Neuron (in vitro differentiated cells): ENCODE results near the gene SLC16A3.

Experiments used
- H2AFZ ChIP-seq: one replicate; pipeline ENCODE4 v1.6.1; 2013; ENCODE audit warnings: low read depth, mild to moderate bottlenecking, inconsistent platforms, low read length, moderate library complexity
- H3K27me3 ChIP-seq: one replicate; pipeline ENCODE4 v1.6.1; 2013; ENCODE audit warnings: low read length; ENCODE audit not compliant: insufficient read depth
- H3K36me3 ChIP-seq: one replicate; pipeline ENCODE4 v1.6.1; 2013; ENCODE audit warnings: low read length; ENCODE audit not compliant: insufficient read depth
- H3K4me1 ChIP-seq: one replicate; pipeline ENCODE4 v1.6.1; 2013; ENCODE audit warnings: low read length; ENCODE audit not compliant: insufficient read depth
- H3K4me3 ChIP-seq: 2 replicates; pipeline ENCODE4 v1.5.1; 2013; ENCODE audit warnings: mild to moderate bottlenecking, low read length, moderate library complexity
- H3K9me3 ChIP-seq: one replicate; pipeline ENCODE4 v1.6.1; 2013; ENCODE audit warnings: low read length

Gene SLC16A3

DNA sequence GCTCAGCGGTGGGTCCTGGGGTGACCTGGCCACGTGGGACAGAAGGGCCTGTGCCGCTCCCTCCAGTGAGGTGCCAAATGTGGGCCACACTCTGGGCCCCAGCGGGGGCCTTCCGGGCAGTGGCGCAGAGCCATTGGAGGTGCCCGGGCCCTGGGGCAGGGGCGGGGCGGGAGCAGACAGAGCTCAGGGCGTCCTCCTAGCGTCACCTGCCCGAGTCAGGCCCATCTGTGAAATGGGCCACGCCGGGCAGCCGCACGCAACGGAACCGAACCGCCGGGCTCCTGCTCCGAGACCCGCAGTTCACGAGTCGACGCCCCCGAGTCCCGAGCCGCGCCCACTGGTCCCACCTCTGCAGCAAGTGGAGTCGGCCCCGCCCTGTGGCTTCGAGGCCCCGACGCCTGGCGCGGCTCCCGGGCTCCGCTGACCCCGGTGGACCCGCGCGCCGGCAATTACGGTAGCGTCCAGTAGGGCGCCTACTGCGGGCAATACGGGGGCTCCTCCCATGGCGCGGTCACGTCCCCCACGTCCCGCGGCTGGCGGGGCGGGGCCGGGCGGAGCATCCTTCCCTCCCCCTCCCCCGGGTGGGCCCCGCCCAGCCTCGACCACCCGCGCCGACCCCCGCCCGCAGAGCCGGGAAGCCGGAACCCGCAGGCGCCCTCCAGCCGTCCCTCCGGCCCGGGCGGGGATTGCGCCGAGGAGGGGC lies 1.9 kb downstream of the SLC16A3 start:
- no peaks in the 10 kb centered on the region for H3K36me3 ChIP-seq
- peaks cover 20% of the 10 kb centered on the region for H3K4me1 ChIP-seq
- H3K27me3 ChIP-seq: peaks cover 39% of the 10 kb centered on the region
- H3K9me3 ChIP-seq: no peaks in the 10 kb centered on the region
- no peak overlapping the region for H2AFZ ChIP-seq
- H3K4me3 ChIP-seq: peak overlapping the region; percentile 20

DNA sequence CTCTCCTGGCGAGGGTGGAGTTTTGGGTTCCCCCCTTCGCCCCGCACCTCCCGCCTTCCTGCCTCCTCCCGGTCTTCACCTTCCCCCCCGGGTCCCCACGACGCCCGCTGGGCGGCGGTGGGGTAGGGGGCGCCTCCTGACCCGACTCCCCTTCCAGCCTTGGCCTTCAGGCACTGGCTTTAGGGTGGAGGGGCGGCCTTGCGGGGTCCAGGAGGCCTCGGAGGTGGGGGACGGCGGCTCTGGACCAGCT lies 2.4 kb downstream of the SLC16A3 start:
- no peak overlapping the region for H2AFZ ChIP-seq
- peaks cover 18% of the 10 kb centered on the region for H3K4me1 ChIP-seq
- H3K4me3 ChIP-seq: peak overlapping the region; percentile 20
- H3K36me3 ChIP-seq: no peaks in the 10 kb centered on the region
- H3K9me3 ChIP-seq: no peaks in the 10 kb centered on the region
- H3K27me3 ChIP-seq: peaks cover 39% of the 10 kb centered on the region

DNA sequence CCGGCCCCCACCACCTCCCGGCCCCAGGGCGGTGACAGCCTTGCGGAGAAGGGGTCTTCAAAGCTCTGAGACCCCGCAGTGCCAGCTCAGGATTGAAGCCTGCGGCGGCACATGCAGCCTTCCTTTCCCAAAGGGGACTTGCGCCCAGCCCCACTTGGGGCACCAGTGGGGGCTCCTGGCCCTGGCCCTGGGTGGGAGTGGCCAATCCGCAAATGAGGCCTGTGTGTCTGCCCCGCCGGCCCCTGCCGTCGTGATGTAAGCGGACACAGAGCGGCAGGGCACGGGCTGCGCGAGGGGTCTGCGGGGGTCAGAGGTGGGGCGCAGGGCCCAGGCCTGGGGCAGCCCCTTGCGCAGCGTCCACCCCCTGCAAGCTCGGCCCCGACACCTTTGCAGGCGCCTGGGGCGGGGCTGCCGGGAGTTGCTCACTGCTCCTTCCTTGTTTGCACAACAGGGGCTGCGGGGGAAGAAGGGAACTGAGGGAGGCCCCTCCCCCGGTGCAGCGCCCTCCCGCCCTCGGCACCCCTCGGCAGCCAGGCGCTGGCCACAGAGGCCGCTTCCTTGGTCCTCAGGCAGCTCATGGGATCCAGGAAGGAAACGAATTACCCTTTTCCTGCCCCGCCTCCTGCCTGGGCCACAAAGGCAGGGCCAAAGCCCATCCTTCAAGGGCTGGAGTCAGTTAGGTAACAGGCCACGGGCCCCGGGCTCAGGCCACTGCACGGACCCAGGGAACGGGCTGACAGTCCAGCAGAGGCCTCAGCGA lies 2.9 kb downstream of the SLC16A3 start:
- Histone ChIP-seq H3K4me1 (peaks cover 16% of the 10 kb centered on the region), H2AFZ (no peak overlapping the region), H3K36me3 (no peaks in the 10 kb centered on the region), H3K27me3 (peaks cover 34% of the 10 kb centered on the region), H3K9me3 (no peaks in the 10 kb centered on the region), H3K4me3 (peak overlapping the region; percentile 20)

DNA sequence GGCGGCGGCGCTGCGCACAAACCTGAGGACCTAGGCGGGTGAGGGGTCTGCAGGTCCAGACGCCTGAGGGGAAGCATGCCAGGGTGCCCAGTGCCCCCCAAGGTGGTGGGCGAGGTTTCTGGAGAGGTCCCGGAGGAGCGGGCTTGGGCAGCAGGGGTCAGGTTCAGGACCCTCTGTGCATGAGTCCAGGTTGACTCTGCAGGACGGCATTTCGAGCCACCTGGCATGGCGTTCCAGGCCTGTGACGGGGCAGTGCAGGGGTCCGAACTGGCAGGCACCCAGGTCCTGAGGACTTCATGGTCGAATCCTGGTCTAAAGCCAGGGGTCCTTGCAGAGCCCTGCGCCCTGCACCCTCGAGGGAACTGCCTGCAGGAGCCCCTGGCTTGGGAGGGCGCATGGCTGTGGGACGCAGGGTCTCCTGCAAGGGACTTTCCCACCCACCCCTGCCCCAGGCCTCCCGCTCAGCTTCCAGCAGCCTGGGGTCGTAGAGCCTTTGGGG lies 3.5 kb downstream of the SLC16A3 start:
- Histone ChIP-seq H3K36me3 (no peaks in the 10 kb centered on the region), H3K4me1 (peaks cover 15% of the 10 kb centered on the region), H3K4me3 (no peak overlapping the region), H2AFZ (no peak overlapping the region), H3K27me3 (peaks cover 28% of the 10 kb centered on the region), H3K9me3 (no peaks in the 10 kb centered on the region)

DNA sequence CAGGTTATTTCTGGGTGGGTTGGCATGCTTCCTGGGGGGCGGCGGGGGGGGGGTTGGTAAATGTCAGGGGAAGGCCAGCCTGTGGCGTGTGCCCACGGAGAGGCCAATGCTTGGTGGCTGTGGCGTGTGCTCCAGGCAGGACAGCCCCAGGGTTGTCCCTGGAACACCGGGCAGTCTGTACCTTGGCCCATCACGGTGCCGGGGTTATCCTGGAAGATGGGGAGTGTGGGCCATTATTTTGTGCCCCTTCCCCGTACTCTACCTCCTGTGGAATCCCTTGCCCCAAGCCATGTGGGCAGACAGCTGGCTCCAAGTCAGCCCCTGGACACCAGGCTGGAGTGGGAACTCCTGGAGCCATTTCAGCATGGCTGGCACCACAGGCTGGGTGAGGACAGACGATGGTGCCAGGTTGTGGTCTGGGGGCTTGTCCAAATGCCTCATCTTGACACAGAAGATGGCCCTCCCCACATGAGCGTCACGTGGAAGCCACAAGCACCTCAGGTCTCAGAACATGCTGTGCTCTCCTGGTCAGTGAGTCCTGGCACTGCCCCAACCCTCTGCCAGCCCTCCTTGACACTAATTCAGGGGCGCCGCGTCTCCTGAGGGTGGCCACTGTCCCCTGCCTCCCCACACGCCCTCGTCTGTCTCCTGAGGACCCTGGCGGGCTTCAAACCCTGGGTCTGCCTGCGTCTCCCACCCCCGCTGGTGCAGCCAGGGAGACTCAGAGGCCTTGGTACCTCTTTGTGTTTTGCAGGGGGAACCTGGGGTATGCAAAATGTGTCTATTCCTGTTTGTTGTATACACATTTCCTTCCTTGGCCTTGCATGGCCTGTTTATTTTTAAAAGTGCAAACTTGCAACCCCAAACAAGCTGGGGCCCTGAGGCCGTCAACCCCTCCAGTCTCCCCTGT lies 4.3 kb downstream of the SLC16A3 start:
- H3K9me3 ChIP-seq: no peaks in the 10 kb centered on the region
- H2AFZ ChIP-seq: no peak overlapping the region
- peaks cover 20% of the 10 kb centered on the region for H3K27me3 ChIP-seq
- no peak overlapping the region for H3K4me3 ChIP-seq
- H3K4me1 ChIP-seq: peaks cover 15% of the 10 kb centered on the region
- H3K36me3 ChIP-seq: peaks cover 4% of the 10 kb centered on the region

DNA sequence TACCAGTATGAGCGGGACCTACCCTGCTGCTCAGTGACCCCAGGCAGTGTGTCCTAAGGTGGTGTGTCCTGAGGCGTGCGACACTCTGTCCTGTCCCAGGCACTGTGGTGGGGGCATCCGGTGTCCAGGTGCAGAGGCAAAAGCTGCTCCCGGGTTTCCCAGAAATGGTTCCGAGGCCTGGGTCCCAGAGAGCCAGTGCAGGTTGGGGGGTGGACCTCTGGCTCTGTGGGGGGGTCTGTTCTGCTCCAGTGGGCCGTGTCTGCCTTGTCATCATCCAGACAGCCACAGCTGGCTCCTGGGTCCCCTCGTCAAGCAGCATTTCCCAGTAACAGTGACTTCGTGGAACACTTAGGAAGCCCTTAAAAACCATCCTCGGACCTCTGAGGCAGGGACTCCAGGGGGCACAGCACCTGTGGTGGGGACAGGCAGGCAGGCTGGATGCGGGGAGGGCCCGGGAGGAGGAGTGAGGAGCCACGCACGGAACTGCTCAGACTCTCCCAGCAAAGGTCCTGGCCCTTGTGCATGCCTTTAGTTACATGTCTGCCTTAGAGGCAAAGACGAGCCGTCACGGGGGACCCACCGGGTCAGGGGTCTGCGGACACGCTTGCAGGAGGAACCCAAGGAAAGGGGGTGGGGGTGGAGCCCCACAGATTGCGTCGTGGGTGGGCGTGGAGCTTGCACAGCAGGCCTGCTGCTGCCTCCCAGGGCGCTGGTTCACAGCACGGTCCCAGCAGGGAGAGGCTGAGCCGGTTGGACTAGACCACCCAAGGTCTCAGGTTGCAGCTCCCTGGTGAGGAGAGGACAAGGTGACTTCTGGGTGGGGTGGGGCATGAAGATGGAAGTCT lies 5.6 kb downstream of the SLC16A3 start:
- Histone ChIP-seq H2AFZ (no peak overlapping the region), H3K9me3 (no peaks in the 10 kb centered on the region), H3K4me3 (no peak overlapping the region), H3K36me3 (peaks cover 5% of the 10 kb centered on the region), H3K4me1 (peaks cover 15% of the 10 kb centered on the region), H3K27me3 (peaks cover 12% of the 10 kb centered on the region)

DNA sequence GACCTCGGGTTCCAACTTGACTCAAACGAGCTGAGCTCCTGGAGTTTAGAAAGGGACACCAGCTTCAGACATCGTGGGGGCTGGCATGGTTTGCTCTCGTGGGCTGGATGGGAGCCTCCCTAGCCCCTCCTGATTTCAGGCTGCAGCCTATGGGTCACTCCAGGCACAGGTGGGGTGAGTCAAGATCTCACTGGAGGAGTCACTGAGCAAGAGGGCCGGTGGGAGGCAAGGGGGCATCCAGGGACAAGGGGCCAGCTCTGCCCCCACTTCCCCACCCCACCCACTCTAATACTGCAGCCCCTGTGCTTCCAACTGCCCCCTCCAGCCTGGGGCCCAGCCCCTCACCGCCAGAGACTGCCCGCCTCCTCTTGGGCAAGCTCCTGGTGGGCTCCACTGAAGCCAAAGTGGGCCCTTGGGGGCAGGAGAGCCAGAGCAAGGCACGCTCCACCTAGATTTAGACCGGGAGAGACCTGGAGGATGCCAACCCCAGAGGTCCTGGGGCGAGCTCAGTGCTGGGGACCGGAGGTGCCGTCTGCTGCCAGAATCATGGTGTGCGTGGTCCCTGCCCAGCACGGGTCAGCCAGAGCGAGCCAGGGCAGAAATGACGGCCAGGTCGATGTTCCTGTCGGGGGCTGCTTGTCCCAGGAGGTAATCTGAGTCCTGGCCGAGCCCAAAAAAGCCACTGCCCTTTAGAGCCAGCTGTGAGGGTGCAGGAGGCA lies 6.4 kb downstream of the SLC16A3 start:
- Histone ChIP-seq H2AFZ (no peak overlapping the region), H3K36me3 (peaks cover 12% of the 10 kb centered on the region), H3K9me3 (no peaks in the 10 kb centered on the region), H3K4me1 (peaks cover 15% of the 10 kb centered on the region), H3K4me3 (no peak overlapping the region), H3K27me3 (peaks cover 4% of the 10 kb centered on the region)

DNA sequence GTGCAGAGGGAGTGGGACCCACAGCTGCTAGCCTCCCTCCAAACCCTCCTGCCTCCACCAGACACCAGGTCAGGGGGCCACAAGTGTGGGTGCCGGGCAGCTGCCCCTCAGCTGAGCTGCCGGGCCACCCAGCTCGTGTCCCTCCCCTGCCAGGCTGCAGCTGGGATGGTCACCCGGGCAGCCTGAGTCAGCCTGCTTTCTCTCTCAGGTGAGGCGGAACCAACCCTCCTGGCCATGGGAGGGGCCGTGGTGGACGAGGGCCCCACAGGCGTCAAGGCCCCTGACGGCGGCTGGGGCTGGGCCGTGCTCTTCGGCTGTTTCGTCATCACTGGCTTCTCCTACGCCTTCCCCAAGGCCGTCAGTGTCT lies 6.9 kb downstream of the SLC16A3 start:
- peaks cover 12% of the 10 kb centered on the region for H3K36me3 ChIP-seq
- H3K4me1 ChIP-seq: peaks cover 15% of the 10 kb centered on the region
- H2AFZ ChIP-seq: no peak overlapping the region
- H3K4me3 ChIP-seq: no peak overlapping the region
- no peaks in the 10 kb centered on the region for H3K9me3 ChIP-seq
- peaks cover under 1% of the 10 kb centered on the region for H3K27me3 ChIP-seq

DNA sequence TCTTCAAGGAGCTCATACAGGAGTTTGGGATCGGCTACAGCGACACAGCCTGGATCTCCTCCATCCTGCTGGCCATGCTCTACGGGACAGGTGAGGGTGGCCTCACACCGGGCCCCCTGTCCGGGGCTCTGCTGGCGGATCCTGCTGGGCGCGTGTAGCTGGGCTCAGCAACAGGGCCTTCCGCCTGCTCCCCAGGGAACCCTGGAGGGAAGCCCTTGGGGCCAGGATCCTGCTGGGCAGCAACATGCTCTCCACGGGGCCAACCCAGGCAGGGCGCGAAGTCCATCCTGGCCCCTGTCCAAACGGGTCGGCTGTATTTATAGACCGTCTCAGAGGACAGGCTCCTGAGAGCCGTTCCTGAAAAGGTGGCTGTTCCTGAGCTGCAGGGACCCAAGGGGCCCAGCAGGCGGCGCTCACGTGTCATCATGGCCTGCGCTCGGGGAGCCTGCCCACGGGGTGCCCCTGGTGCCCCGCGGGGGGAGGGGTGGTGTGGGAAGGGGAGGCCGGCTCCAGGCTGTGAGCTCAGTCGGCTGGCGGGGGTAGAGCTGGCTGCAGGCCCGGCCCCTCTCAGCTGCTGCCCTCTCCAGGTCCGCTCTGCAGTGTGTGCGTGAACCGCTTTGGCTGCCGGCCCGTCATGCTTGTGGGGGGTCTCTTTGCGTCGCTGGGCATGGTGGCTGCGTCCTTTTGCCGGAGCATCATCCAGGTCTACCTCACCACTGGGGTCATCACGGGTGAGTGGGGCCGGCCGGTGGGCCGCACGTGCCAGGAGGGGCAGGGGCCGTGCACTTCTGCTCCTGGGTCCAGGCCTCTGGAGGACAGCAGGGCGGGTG lies 7.5 kb downstream of the SLC16A3 start:
- H3K4me3 ChIP-seq: no peak overlapping the region
- H3K9me3 ChIP-seq: no peaks in the 10 kb centered on the region
- peaks cover 14% of the 10 kb centered on the region for H3K36me3 ChIP-seq
- no peak overlapping the region for H2AFZ ChIP-seq
- H3K4me1 ChIP-seq: peaks cover 12% of the 10 kb centered on the region
- no peaks in the 10 kb centered on the region for H3K27me3 ChIP-seq

DNA sequence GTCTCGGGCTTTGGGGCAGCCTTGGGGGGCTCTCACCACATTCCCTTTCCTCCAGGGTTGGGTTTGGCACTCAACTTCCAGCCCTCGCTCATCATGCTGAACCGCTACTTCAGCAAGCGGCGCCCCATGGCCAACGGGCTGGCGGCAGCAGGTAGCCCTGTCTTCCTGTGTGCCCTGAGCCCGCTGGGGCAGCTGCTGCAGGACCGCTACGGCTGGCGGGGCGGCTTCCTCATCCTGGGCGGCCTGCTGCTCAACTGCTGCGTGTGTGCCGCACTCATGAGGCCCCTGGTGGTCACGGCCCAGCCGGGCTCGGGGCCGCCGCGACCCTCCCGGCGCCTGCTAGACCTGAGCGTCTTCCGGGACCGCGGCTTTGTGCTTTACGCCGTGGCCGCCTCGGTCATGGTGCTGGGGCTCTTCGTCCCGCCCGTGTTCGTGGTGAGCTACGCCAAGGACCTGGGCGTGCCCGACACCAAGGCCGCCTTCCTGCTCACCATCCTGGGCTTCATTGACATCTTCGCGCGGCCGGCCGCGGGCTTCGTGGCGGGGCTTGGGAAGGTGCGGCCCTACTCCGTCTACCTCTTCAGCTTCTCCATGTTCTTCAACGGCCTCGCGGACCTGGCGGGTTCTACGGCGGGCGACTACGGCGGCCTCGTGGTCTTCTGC lies 8.4 kb downstream of the SLC16A3 start:
- H3K36me3 ChIP-seq: peaks cover 20% of the 10 kb centered on the region
- H2AFZ ChIP-seq: no peak overlapping the region
- no peaks in the 10 kb centered on the region for H3K27me3 ChIP-seq
- H3K4me3 ChIP-seq: no peak overlapping the region
- peaks cover 7% of the 10 kb centered on the region for H3K4me1 ChIP-seq
- no peaks in the 10 kb centered on the region for H3K9me3 ChIP-seq

DNA sequence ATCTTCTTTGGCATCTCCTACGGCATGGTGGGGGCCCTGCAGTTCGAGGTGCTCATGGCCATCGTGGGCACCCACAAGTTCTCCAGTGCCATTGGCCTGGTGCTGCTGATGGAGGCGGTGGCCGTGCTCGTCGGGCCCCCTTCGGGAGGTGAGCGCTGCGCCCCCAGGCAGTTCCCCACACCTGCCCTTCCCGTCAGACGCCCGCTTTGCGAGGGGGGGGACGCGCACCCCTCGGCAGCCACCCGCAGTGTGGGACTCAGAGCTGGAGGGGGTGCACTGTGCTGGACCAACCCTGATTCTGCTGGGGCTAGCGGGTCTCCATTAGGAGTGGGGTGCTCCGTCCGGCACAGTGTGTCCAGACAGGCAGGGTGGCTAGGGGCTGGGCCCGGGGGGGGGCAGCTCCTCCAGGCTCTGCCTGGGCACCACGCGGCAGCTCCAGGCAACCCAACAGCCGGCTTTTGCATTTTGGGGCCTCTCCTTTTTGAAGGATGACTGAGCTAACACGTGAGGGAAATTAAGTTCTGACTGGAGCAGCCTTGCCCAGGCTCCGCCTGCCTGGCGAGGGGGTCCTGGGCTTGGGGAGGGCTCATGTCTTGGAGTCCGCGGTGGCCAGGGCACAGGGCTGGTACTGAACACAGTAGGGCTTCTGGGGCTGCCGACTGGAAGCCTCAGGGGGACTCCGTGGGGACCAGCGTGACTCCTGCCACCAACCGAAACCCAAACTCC lies 9.1 kb downstream of the SLC16A3 start:
- Histone ChIP-seq H3K4me3 (no peak overlapping the region), H3K9me3 (no peaks in the 10 kb centered on the region), H3K27me3 (no peaks in the 10 kb centered on the region), H3K4me1 (peaks cover 7% of the 10 kb centered on the region), H3K36me3 (peaks cover 26% of the 10 kb centered on the region), H2AFZ (no peak overlapping the region)
